HG03469 (cell line): Measurements from ENCODE around the gene CLDN25.
"Not testable (repeated sequence)": the region's sequence is repeated elsewhere in the genome, so short reads cannot be mapped to it uniquely, and the experiment has no call there.

Source experiments
- ATAC-seq: cut with Tn5 transposase; IDR thresholded peaks from one replicate; pipeline ENCODE4 v1.9.1; 2021; ENCODE audit warnings: mild to moderate bottlenecking, moderate library complexity, moderate number of reproducible peaks; ENCODE audit not compliant: unreplicated experiment

Gene CLDN25

GRCh38 chr11:113779496-113779895 is at the start of gene CLDN25:
Gene CLDN25 (plus strand): TSS chr11:113779796. CDS start chr11:113779796, 0 bp downstream.
- no peak for ATAC-seq

GRCh38 chr11:113730887-113731726 is 48.5 kb upstream of the CLDN25 start:
- no peak for ATAC-seq

GRCh38 chr11:113732092-113732491 is 47.5 kb upstream of the CLDN25 start:
- ATAC-seq = no peak

- no peak for ATAC-seq
Measured at GRCh38 chr11:113736323-113736722, 43.3 kb upstream of the CLDN25 start.

- ATAC-seq = no peak
Measured at GRCh38 chr11:113752932-113753331, 26.7 kb upstream of the CLDN25 start.

- ATAC-seq = no peak
Measured at GRCh38 chr11:113760241-113760640, 19.4 kb upstream of the CLDN25 start.

GRCh38 chr11:113763040-113763439 is 16.6 kb upstream of the CLDN25 start:
- not testable (repeated sequence) for ATAC-seq

GRCh38 chr11:113764527-113765219 is 14.9 kb upstream of the CLDN25 start:
- no peak for ATAC-seq

- ATAC-seq = no peak
Measured at GRCh38 chr11:113771964-113772363, 7.6 kb upstream of the CLDN25 start.

GRCh38 chr11:113773092-113773415 is 6.5 kb upstream of the CLDN25 start:
- ATAC-seq = no peak

- peak; percentile 88 for ATAC-seq
Measured at GRCh38 chr11:113773416-113774173, 6.0 kb upstream of the CLDN25 start, which contains the start of gene ZW10. Gene ZW10 (minus strand): TSS chr11:113773692. CDS start chr11:113773666, 26 bp downstream.

GRCh38 chr11:113774174-113774503 is 5.5 kb upstream of the CLDN25 start:
- ATAC-seq = no peak

- no peak for ATAC-seq
Measured at GRCh38 chr11:113778111-113778910, 1.3 kb upstream of the CLDN25 start.

GRCh38 chr11:113781682-113782081 is 2.1 kb downstream of the CLDN25 start:
- no peak for ATAC-seq

GRCh38 chr11:113782134-113782533 is 2.5 kb downstream of the CLDN25 start:
- ATAC-seq = no peak

- not testable (repeated sequence) for ATAC-seq
Measured at GRCh38 chr11:113789016-113789415, 9.4 kb downstream of the CLDN25 start.

- no peak for ATAC-seq
Measured at GRCh38 chr11:113789675-113790320, 10.2 kb downstream of the CLDN25 start.

- ATAC-seq = no peak
Measured at GRCh38 chr11:113796663-113797259, 17.2 kb downstream of the CLDN25 start.

- no peak for ATAC-seq
Measured at GRCh38 chr11:113802621-113803020, 23.0 kb downstream of the CLDN25 start.

- ATAC-seq = no peak
Measured at GRCh38 chr11:113805640-113806039, 26.0 kb downstream of the CLDN25 start.
